Lung (tissue), 12 donors: ENCODE results near the gene PMAIP1. TPM values are rescaled to one million over a fixed set of nuclear protein-coding genes. Genes with fewer than 3 reads are reported as not detected.

Experiments
- ATAC-seq: fragments of 200-7000 bp; cut with Tn5 transposase; one replicate; pipeline ENCODE4 v1.9.1; 2020; ENCODE audit warnings: moderate number of reproducible peaks; ENCODE audit not compliant: insufficient read depth, low FRiP score
- DNase-seq, 3 donors: peaks; one replicate each; pipeline ENCODE4 v3.0.0-alpha.2; 2013 to 2017
- H3K27ac ChIP-seq, 2 donors: one replicate each; pipeline ENCODE4 v1.5.1; 2013; ENCODE audit warnings: mild to moderate bottlenecking in 2 of 2, moderate library complexity in 2 of 2, control low read depth in 1 of 2, inconsistent platforms in 1 of 2, low read depth in 1 of 2, low read length in 1 of 2
- H3K27me3 ChIP-seq, 3 donors: one replicate each; pipeline ENCODE4 v1.5.1; 2013; ENCODE audit warnings: low read length in 2 of 3; ENCODE audit not compliant: control insufficient read depth in 3 of 3, insufficient read depth in 3 of 3
- H3K36me3 ChIP-seq, 4 donors: one replicate each; pipeline ENCODE4 v1.5.1; 2013; ENCODE audit warnings: low read length in 4 of 4, mild to moderate bottlenecking in 1 of 4, moderate library complexity in 1 of 4; ENCODE audit not compliant: control insufficient read depth in 4 of 4, insufficient read depth in 4 of 4
- H3K4me1 ChIP-seq, 5 donors: one replicate each; pipeline ENCODE4 v1.5.1; 2013; ENCODE audit warnings: low read length in 5 of 5, mild to moderate bottlenecking in 2 of 5, moderate library complexity in 1 of 5; ENCODE audit not compliant: control insufficient read depth in 5 of 5, insufficient read depth in 5 of 5
- H3K4me3 ChIP-seq: one replicate; pipeline ENCODE4 v1.5.1; 2013; ENCODE audit warnings: mild to moderate bottlenecking, control low read depth, moderate library complexity
- H3K9ac ChIP-seq, 2 donors: one replicate each; pipeline ENCODE4 v1.5.1; 2013; ENCODE audit warnings: low read length in 2 of 2, control low read depth in 1 of 2; ENCODE audit not compliant: insufficient read depth in 1 of 2
- H3K9me3 ChIP-seq, 4 donors: one replicate each; pipeline ENCODE4 v1.5.1; 2013; ENCODE audit warnings: low read length in 3 of 4, mild to moderate bottlenecking in 1 of 4, moderate library complexity in 1 of 4; ENCODE audit not compliant: control insufficient read depth in 4 of 4, insufficient read depth in 3 of 4
- CTCF ChIP-seq: IDR thresholded peaks from 2 replicates; pipeline ENCODE4 v1.5.1; 2012; ENCODE audit warnings: mild to moderate bottlenecking; ENCODE audit errors: control extremely low read depth, extremely low read depth
- WGBS, 2 donors: extraction: QIAGEN DNeasy Blood & Tissue Kit; methylation state at CpG; one replicate each; pipeline ENCODE4 v1.1.7; 2013; 5-methylcytosine and 5-hydroxymethylcytosine counted together
- polyA plus RNA-seq, 2 donors: library from polyadenylated mRNA; stranded (reverse); fragments of 200-250 nt; gene quantifications; one replicate each; pipeline ENCODE4 v1.2.1, GENCODE V29; 2013
- total RNA-seq, 2 donors: library from RNA; depleted of rRNA in 1 of 2; stranded (reverse); fragments of >200 nt in 1 of 2; gene quantifications; one replicate each; pipeline ENCODE4 v1.2.1, GENCODE V29; 2014 to 2021
- donor health status: control.
- donor health status: control.
- donor health status: Bipolar disorder and iron deficiency.
- donor health status: healthy.
- donor health status: DM: yes; HTN: yes; CAD: no.

Gene PMAIP1
- total and polyA plus RNA-seq, 4 donors, result 2.4 to 9.4 (median 4.7) TPM

GRCh38 chr18:59911600-59911999 lies 11.8 kb downstream of the PMAIP1 start:
- Histone ChIP-seq H3K9me3 (peaks cover 0 to 5% (median 3%) of the 10 kb centered on the region in 4 donors), H3K4me1 (peaks cover 0 to 2% (median 0%) of the 10 kb centered on the region in 5 donors), H3K27me3 (peaks cover 0 to 20% (median 13%) of the 10 kb centered on the region in 3 donors), H3K4me3 (no peak overlapping the region), H3K27ac (no peak overlapping the region), H3K36me3 (no peaks in the 10 kb centered on the region), H3K9ac (no peak overlapping the region)
- no peak for DNase-seq
- no peak for TF ChIP-seq CTCF
- ATAC-seq, result no peak

DNA sequence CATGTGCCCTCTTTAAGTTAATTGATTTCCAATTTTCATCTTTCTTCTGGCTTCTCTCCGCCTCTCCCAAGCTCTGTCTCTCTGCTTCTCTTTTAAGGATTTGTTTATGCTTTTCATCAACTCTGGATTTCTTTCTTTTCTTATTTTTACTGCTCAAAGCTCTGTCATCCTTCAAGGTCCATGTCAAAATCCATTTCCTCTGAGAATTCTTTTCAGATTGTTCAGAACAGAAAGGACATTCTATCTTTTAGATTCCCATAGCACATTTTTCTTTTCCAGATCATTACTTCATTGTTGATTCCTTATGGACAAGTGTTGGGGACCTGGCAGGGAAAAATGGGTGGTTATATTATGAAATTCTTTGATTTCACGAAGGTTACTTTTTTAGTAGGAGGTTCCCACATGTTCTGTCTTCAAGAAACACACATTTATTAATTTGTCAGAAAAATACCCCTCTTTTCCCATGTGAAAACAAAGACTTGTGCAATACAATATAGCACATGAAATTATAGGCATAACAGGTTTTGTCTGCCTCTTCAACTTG lies 12.3 kb downstream of the PMAIP1 start:
- H3K27me3 ChIP-seq, result peaks cover 0 to 15% (median 8%) of the 10 kb centered on the region in 3 donors
- no peak for DNase-seq
- H3K4me1 ChIP-seq, result peaks cover 0 to 2% (median 0%) of the 10 kb centered on the region in 5 donors
- no peaks in the 10 kb centered on the region for H3K36me3 ChIP-seq
- no peak overlapping the region for H3K4me3 ChIP-seq
- TF ChIP-seq CTCF, result no peak
- no peak overlapping the region for H3K27ac ChIP-seq
- ATAC-seq, result no peak
- peaks cover 0 to 5% (median 3%) of the 10 kb centered on the region in 4 donors for H3K9me3 ChIP-seq
- no peak overlapping the region for H3K9ac ChIP-seq
- WGBS, 2 donors, result 77 to 81% methylated on average over 2 of the region's 2 CpGs

GRCh38 chr18:59915606-59916005 lies 15.8 kb downstream of the PMAIP1 start:
- no peak for DNase-seq
- 82 to 86% methylated on average over 6 of the region's 6 CpGs for WGBS, 2 donors

More at GRCh38 chr18:59915606-59916005, 15.8 kb downstream of the PMAIP1 start:
- no peaks in the 10 kb centered on the region for H3K27me3 ChIP-seq
- H3K27ac ChIP-seq, result no peak overlapping the region
- ATAC-seq, result no peak
- H3K36me3 ChIP-seq, result no peaks in the 10 kb centered on the region
- H3K9ac ChIP-seq, result no peak overlapping the region
- H3K4me3 ChIP-seq, result no peak overlapping the region
- no peak for TF ChIP-seq CTCF
- no peaks in the 10 kb centered on the region for H3K4me1 ChIP-seq
- H3K9me3 ChIP-seq, result peaks cover 0 to 5% (median 3%) of the 10 kb centered on the region in 4 donors
